ENCODE results near the gene FUOM. TPM values are rescaled to one million over a fixed set of nuclear protein-coding genes. Genes with fewer than 3 reads are reported as not detected.

The FUOM gene
- total and polyA plus RNA-seq, 9 of the 15 experiments (the other 6 are each of a cell fraction or from before 2014, with no cell fraction given): 1.8 to 96.1 (median 27.0) TPM

DNA sequence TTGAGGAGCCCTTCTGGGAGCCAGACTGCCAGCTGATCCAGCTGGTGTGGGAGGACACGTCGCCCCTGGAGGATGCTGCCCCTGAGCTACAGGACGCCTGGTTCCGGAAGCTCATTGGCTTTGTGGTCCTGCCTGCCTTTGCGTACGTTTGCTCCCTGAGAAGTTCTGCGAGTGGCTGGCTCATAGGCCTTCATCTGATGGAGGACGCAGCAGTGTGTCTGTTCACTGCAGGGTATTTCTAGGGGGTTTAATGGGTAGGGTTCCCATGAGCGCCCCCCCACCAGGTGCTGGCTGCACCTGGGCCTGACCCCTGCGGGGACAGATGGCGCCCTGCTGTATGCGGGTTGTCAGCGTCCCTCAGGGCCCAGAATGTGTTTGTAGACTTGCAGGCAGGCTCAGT is 26.3 kb upstream of the FUOM start:
- Histone ChIP-seq H3K36me3 (ENCODE audit: control insufficient read depth, insufficient read depth, low read length) (no peaks in the 10 kb centered on the region), H3K4me3 (no peak overlapping the region), H3K27me3 (ENCODE audit: control insufficient read depth in 2 of 2, insufficient read depth in 2 of 2, low read length in 2 of 2) (no peaks in the 10 kb centered on the region), H3K27ac (ENCODE audit: extremely low read depth, low read depth, low read length) (no peak overlapping the region), H2AFZ (ENCODE audit: low read depth, low read length) (no peak overlapping the region), H3K9ac (ENCODE audit: insufficient read depth in 1 of 2, low read depth in 2 of 2, low read length in 2 of 2) (peak overlapping the region in 1 of 2 experiments; percentile 45; a peak in 1 of 4 replicates), H3K79me2 (ENCODE audit: control insufficient read depth, insufficient read depth, low read length) (no peaks in the 10 kb centered on the region; the same call in 2 of the 3 replicates), H4K20me1 (replicated peaks; ENCODE audit: control insufficient read depth, insufficient read depth, low read length) (no peaks in the 10 kb centered on the region), H3K4me2 (ENCODE audit: insufficient read depth, low read length) (no peak overlapping the region), H3K4me1 (replicated peaks in 1 of 2; ENCODE audit: control insufficient read depth in 2 of 2, insufficient read depth in 2 of 2, low read length in 2 of 2) (peaks cover 0 to 30% of the 10 kb centered on the region in 2 experiments; a peak in 3 of 5 replicates), H3K9me1 (ENCODE audit: control insufficient read depth, insufficient read depth, low read length) (no peaks in the 10 kb centered on the region), H3K9me3 (replicated peaks; ENCODE audit: control insufficient read depth, insufficient read depth, low read depth, low read length) (no peaks in the 10 kb centered on the region)
- POLR2A ChIA-PET: interaction anchor here (0.6 kb wide), 1 partner anchor 116 kb away, joined by 4 read pairs; no protein-coding TSS in a partner anchor
- FAIRE-seq (no peak), DNase-seq (ENCODE audit: extremely low read depth in 1 of 4, low spot score in 3 of 4) (no peak), ATAC-seq (no peak)
- 53% methylated on average over 7 of the region's 13 CpGs for WGBS (ENCODE audit: insufficient coverage, low coverage, missing lambda C conversion rate)
- intact Hi-C loops (cut with micrococcal nuclease) (no loop called here), in situ Hi-C loops (cut with MboI) (no loop called here)
- CTCF ChIA-PET (ENCODE audit: low intra/inter-chr PET ratio): no interaction called here
- no TSS peak for BruUV-seq (replicated peaks)
- TF ChIP-seq, protein P1, sequence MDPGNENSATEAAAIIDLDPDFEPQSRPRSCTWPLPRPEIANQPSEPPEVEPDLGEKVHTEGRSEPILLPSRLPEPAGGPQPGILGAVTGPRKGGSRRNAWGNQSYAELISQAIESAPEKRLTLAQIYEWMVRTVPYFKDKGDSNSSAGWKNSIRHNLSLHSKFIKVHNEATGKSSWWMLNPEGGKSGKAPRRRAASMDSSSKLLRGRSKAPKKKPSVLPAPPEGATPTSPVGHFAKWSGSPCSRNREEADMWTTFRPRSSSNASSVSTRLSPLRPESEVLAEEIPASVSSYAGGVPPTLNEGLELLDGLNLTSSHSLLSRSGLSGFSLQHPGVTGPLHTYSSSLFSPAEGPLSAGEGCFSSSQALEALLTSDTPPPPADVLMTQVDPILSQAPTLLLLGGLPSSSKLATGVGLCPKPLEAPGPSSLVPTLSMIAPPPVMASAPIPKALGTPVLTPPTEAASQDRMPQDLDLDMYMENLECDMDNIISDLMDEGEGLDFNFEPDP (CRISPR knock-in tag; IDR thresholded peaks at IDR 0.05): no peak
- TF ChIP-seq ZNF695 (CRISPR knock-in tag; IDR thresholded peaks at IDR 0.05) (no peak), ZNF79 (CRISPR knock-in tag; IDR thresholded peaks at IDR 0.05; ENCODE audit: low read depth) (no peak), BRD4 (IDR thresholded peaks at IDR 0.05) (no peak), STAT5A (IDR thresholded peaks at IDR 0.05; ENCODE audit: borderline replicate concordance, low read length) (no peak), SMARCB1 (IDR thresholded peaks at IDR 0.05; ENCODE audit: insufficient read length, low read depth) (no peak), RBM17 (IDR thresholded peaks at IDR 0.05; ENCODE audit: borderline replicate concordance, low read depth, low read length) (no peak)
- TF ChIP-seq, protein P2, sequence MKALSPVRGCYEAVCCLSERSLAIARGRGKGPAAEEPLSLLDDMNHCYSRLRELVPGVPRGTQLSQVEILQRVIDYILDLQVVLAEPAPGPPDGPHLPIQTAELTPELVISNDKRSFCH (CRISPR knock-in tag; IDR thresholded peaks at IDR 0.05): no peak
- TF ChIP-seq, protein P2 (tag; IDR thresholded peaks at IDR 0.05): no peak
- TF ChIP-seq, protein P3, sequence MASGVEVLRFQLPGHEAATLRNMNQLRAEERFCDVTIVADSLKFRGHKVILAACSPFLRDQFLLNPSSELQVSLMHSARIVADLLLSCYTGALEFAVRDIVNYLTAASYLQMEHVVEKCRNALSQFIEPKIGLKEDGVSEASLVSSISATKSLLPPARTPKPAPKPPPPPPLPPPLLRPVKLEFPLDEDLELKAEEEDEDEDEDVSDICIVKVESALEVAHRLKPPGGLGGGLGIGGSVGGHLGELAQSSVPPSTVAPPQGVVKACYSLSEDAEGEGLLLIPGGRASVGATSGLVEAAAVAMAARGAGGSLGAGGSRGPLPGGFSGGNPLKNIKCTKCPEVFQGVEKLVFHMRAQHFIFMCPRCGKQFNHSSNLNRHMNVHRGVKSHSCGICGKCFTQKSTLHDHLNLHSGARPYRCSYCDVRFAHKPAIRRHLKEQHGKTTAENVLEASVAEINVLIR (CRISPR knock-in tag; IDR thresholded peaks at IDR 0.05): no peak
- TF ChIP-seq, protein P4, sequence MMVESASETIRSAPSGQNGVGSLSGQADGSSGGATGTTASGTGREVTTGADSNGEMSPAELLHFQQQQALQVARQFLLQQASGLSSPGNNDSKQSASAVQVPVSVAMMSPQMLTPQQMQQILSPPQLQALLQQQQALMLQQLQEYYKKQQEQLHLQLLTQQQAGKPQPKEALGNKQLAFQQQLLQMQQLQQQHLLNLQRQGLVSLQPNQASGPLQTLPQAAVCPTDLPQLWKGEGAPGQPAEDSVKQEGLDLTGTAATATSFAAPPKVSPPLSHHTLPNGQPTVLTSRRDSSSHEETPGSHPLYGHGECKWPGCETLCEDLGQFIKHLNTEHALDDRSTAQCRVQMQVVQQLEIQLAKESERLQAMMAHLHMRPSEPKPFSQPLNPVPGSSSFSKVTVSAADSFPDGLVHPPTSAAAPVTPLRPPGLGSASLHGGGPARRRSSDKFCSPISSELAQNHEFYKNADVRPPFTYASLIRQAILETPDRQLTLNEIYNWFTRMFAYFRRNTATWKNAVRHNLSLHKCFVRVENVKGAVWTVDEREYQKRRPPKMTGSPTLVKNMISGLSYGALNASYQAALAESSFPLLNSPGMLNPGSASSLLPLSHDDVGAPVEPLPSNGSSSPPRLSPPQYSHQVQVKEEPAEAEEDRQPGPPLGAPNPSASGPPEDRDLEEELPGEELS (CRISPR knock-in tag; IDR thresholded peaks at IDR 0.05; ENCODE audit: borderline replicate concordance): no peak
- TF ChIP-seq, protein P5, sequence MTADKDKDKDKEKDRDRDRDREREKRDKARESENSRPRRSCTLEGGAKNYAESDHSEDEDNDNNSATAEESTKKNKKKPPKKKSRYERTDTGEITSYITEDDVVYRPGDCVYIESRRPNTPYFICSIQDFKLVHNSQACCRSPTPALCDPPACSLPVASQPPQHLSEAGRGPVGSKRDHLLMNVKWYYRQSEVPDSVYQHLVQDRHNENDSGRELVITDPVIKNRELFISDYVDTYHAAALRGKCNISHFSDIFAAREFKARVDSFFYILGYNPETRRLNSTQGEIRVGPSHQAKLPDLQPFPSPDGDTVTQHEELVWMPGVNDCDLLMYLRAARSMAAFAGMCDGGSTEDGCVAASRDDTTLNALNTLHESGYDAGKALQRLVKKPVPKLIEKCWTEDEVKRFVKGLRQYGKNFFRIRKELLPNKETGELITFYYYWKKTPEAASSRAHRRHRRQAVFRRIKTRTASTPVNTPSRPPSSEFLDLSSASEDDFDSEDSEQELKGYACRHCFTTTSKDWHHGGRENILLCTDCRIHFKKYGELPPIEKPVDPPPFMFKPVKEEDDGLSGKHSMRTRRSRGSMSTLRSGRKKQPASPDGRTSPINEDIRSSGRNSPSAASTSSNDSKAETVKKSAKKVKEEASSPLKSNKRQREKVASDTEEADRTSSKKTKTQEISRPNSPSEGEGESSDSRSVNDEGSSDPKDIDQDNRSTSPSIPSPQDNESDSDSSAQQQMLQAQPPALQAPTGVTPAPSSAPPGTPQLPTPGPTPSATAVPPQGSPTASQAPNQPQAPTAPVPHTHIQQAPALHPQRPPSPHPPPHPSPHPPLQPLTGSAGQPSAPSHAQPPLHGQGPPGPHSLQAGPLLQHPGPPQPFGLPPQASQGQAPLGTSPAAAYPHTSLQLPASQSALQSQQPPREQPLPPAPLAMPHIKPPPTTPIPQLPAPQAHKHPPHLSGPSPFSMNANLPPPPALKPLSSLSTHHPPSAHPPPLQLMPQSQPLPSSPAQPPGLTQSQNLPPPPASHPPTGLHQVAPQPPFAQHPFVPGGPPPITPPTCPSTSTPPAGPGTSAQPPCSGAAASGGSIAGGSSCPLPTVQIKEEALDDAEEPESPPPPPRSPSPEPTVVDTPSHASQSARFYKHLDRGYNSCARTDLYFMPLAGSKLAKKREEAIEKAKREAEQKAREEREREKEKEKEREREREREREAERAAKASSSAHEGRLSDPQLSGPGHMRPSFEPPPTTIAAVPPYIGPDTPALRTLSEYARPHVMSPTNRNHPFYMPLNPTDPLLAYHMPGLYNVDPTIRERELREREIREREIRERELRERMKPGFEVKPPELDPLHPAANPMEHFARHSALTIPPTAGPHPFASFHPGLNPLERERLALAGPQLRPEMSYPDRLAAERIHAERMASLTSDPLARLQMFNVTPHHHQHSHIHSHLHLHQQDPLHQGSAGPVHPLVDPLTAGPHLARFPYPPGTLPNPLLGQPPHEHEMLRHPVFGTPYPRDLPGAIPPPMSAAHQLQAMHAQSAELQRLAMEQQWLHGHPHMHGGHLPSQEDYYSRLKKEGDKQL (CRISPR knock-in tag; IDR thresholded peaks at IDR 0.05; ENCODE audit: borderline replicate concordance): no peak

All from K562 (cell line).